ENCODE results near the gene ADAMTS12.

The ADAMTS12 gene

DNA sequence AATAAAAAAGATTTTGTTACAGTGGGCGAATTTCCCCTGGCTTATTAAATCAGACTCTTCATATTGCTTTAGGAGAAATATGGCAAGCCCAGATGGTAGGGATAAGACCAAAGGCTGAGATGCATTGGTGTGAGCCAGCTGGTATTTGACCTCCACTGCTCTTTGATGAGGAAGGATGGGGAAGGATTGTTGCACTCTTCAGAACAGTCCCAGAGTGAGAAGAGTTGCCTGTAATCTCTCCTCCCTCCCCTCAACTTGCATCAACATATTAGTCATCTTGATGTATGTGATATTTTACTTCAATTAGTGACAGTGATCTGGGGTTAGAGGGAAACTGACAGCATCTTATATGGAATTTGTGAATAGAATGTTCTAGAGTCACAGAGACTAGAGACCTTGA lies 136.6 kb downstream of the ADAMTS12 start:
- Histone ChIP-seq H3K79me2 (no peaks in the 10 kb centered on the region), H3K9me3 (ENCODE audit: control insufficient read depth, low read length) (no peaks in the 10 kb centered on the region), H3K36me3 (ENCODE audit: control insufficient read depth, insufficient read depth, low read length) (no peaks in the 10 kb centered on the region), H3K27ac (no peak overlapping the region), H3K4me3 (ENCODE audit: low read depth, low read length) (no peak overlapping the region), H3K9ac (no peak overlapping the region), H2AFZ (no peak overlapping the region), H3K4me1 (no peaks in the 10 kb centered on the region), H3K4me2 (ENCODE audit: low read length) (no peak overlapping the region), H3K27me3 (ENCODE audit: control insufficient read depth, insufficient read depth, low read length) (no peaks in the 10 kb centered on the region)
- TF ChIP-seq, protein P1, sequence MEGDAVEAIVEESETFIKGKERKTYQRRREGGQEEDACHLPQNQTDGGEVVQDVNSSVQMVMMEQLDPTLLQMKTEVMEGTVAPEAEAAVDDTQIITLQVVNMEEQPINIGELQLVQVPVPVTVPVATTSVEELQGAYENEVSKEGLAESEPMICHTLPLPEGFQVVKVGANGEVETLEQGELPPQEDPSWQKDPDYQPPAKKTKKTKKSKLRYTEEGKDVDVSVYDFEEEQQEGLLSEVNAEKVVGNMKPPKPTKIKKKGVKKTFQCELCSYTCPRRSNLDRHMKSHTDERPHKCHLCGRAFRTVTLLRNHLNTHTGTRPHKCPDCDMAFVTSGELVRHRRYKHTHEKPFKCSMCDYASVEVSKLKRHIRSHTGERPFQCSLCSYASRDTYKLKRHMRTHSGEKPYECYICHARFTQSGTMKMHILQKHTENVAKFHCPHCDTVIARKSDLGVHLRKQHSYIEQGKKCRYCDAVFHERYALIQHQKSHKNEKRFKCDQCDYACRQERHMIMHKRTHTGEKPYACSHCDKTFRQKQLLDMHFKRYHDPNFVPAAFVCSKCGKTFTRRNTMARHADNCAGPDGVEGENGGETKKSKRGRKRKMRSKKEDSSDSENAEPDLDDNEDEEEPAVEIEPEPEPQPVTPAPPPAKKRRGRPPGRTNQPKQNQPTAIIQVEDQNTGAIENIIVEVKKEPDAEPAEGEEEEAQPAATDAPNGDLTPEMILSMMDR (IDR thresholded peaks at IDR 0.05) = no peak

DNA sequence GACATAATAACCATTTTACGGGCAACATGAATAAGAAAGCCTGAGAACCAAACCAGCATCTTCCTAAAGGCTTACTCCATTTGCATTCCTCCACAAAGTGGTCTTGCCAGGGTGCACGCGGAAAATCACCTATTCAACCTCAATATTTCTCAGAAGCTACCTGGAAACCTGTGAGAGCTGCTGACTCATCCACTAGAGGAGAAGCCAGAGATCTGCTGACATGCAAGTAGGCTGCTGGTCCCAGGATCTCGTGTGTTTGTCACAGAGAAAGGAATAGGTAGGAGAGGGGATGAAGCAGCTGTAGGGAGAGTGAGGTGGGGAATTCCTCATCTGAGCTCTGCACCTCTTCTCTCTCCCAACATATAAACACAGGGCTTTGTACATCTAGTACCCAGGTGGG lies 138.1 kb downstream of the ADAMTS12 start:
- Histone ChIP-seq H3K4me3 (ENCODE audit: low read depth, low read length) (no peak overlapping the region), H2AFZ (no peak overlapping the region), H3K27ac (no peak overlapping the region), H3K4me1 (no peaks in the 10 kb centered on the region), H3K27me3 (ENCODE audit: control insufficient read depth, insufficient read depth, low read length) (no peaks in the 10 kb centered on the region), H3K9me3 (ENCODE audit: control insufficient read depth, low read length) (no peaks in the 10 kb centered on the region), H3K36me3 (ENCODE audit: control insufficient read depth, insufficient read depth, low read length) (no peaks in the 10 kb centered on the region), H3K4me2 (ENCODE audit: low read length) (no peak overlapping the region), H3K79me2 (no peaks in the 10 kb centered on the region), H3K9ac (no peak overlapping the region)
- TF ChIP-seq, protein P1 (IDR thresholded peaks at IDR 0.05) = no peak

GRCh38 chr5:33748754-33749153 lies 143.0 kb downstream of the ADAMTS12 start:
- TF ChIP-seq, protein P1 (IDR thresholded peaks at IDR 0.05) = no peak
- Histone ChIP-seq H3K9me3 (ENCODE audit: control insufficient read depth, low read length) (no peaks in the 10 kb centered on the region), H3K9ac (no peak overlapping the region), H3K4me3 (ENCODE audit: low read depth, low read length) (no peak overlapping the region), H3K27ac (no peak overlapping the region), H3K79me2 (no peaks in the 10 kb centered on the region), H3K36me3 (ENCODE audit: control insufficient read depth, insufficient read depth, low read length) (no peaks in the 10 kb centered on the region), H3K4me1 (no peaks in the 10 kb centered on the region), H3K4me2 (ENCODE audit: low read length) (no peak overlapping the region), H2AFZ (no peak overlapping the region), H3K27me3 (ENCODE audit: control insufficient read depth, insufficient read depth, low read length) (no peaks in the 10 kb centered on the region)

DNA sequence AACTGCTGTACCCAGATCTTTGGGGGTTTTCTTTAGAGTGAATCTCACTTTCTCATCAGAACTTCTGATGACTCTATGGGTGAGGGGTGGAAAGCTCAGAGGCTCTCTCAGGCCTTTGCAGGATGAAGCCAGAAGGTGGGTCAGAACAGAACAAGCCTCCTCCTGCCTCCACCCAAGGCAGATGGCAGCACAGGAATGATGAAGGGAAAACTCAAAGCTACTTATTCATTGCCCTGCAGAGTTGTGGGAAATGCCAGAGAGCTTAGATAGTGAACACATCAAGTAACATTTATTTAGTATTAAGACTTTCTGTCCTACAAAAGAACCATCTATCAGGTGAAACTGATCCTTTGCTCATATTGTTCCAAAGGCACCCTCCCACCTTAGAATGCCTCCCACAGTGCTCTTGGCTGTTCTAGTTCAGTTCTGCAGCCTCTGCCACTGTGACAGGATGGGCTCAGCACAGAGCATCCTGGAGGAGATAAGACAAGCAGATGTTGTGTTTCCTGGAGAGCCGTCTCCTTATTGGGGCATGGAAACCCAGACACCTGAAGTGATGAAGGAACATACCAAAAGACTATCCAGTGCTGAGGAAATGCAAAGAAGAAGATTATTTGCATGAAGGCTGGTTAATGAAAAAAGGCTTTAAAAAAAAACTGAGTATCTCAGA lies 146.6 kb downstream of the ADAMTS12 start:
- H3K27ac ChIP-seq = no peak overlapping the region
- no peaks in the 10 kb centered on the region for H3K27me3 ChIP-seq (ENCODE audit: control insufficient read depth, insufficient read depth, low read length)
- no peaks in the 10 kb centered on the region for H3K36me3 ChIP-seq (ENCODE audit: control insufficient read depth, insufficient read depth, low read length)
- no peaks in the 10 kb centered on the region for H3K79me2 ChIP-seq
- no peaks in the 10 kb centered on the region for H3K9me3 ChIP-seq (ENCODE audit: control insufficient read depth, low read length)
- no peak overlapping the region for H3K4me3 ChIP-seq (ENCODE audit: low read depth, low read length)
- no peak overlapping the region for H2AFZ ChIP-seq
- H3K4me1 ChIP-seq = no peaks in the 10 kb centered on the region
- no peak overlapping the region for H3K9ac ChIP-seq
- H3K4me2 ChIP-seq (ENCODE audit: low read length) = no peak overlapping the region
- TF ChIP-seq, protein P1 (IDR thresholded peaks at IDR 0.05) = no peak

DNA sequence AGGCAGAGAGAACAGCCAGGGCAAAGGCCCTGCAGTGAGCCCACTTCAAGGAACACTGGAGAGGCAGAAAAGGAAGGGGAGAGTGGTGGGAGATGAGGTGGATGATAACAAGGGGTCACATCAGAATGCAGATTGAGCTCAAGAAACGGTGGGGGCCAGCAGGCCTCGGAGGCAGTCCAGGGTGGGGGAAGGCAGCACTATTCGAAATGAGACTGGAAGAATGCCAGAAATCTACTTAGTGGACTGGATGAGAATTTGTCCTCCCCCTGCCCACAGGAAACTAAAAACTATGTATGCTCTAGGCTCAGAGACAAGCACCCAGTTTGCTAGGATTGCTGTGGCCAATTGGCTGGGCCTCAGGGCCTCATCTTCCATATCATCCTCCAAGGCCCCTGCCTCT lies 148.7 kb downstream of the ADAMTS12 start:
- TF ChIP-seq, protein P1 (IDR thresholded peaks at IDR 0.05) = no peak
- Histone ChIP-seq H3K79me2 (no peaks in the 10 kb centered on the region), H2AFZ (no peak overlapping the region), H3K9ac (no peak overlapping the region), H3K4me1 (no peaks in the 10 kb centered on the region), H3K9me3 (ENCODE audit: control insufficient read depth, low read length) (no peaks in the 10 kb centered on the region), H3K27me3 (ENCODE audit: control insufficient read depth, insufficient read depth, low read length) (no peaks in the 10 kb centered on the region), H3K36me3 (ENCODE audit: control insufficient read depth, insufficient read depth, low read length) (no peaks in the 10 kb centered on the region), H3K4me3 (ENCODE audit: low read depth, low read length) (no peak overlapping the region), H3K27ac (no peak overlapping the region), H3K4me2 (ENCODE audit: low read length) (no peak overlapping the region)
